ENCODE results near the gene RAE1. TPM values are rescaled to one million over a fixed set of nuclear protein-coding genes. Genes with fewer than 3 reads are reported as not detected.

The RAE1 gene
- total and polyA plus RNA-seq, 2 donors (not counting 3 experiments of a cell fraction or from before 2014, with no cell fraction given): 34.1 to 55.8 TPM

DNA sequence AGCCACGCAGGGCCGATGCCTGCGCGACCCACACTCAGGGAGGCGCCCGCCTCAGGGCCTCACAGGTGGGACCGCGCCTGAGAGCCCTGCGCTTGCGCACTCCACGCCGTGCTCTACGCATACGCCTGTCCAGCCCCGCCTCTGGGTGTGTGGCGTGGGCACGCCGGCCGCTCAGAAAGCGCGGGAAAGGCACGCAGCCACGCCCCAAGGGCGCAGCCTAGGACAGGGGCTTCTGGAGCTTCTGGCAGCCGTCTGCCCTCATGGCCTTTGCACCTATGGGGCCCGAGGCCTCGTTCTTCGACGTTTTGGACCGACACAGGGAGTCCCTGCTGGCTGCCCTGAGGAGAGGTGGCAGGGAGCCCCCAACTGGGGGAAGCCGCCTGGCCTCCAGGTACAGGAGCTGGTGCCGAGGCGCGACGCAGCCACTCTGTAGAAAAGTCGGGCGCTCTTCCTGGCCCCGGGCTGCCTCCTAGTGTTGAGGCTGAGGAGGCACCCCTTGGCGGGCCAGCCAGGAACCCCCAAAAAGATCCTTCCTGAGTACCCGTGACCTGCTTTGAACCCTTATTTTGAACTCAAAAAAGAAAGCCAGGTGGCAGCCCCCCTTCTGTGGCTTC lies 21.3 kb upstream of the RAE1 start, which contains the start of gene SPO11:
Gene SPO11, plus strand, starts transcription at position 196 of the 614 bp plus-strand sequence. Its CDS starts 65 bp downstream, at position 261.
- Histone ChIP-seq H3K4me1 (ENCODE audit: control insufficient read depth, extremely low read depth, insufficient read depth, low read length) (no peaks in the 10 kb centered on the region), H3K9ac (replicated peaks; ENCODE audit: extremely low read depth, insufficient read depth, low read length) (no peak within 1 kb of the TSS), H3K9me1 (replicated peaks; ENCODE audit: control insufficient read depth, extremely low read depth, insufficient read depth, low read length) (no peaks in the 10 kb centered on the region), H3K27me3 (ENCODE audit: control insufficient read depth in 2 of 2, insufficient read depth in 2 of 2, low read length in 2 of 2) (peaks cover 0 to 12% of the 10 kb centered on the region in 2 experiments), H3K9me3 (replicated peaks; ENCODE audit: control insufficient read depth, insufficient read depth, low read length) (no peaks in the 10 kb centered on the region), H3K27ac (ENCODE audit: insufficient read depth, low read depth, low read length) (no peak within 1 kb of the TSS), H3K79me2 (ENCODE audit: control insufficient read depth, insufficient read depth, low read length) (no peaks in the 10 kb centered on the region), H3K4me3 (replicated peaks in 1 of 3; ENCODE audit: insufficient read depth in 1 of 3, low read depth in 1 of 3, low read length in 3 of 3) (no peak within 1 kb of the TSS), H3K4me2 (ENCODE audit: insufficient read depth, low read length) (no peak within 1 kb of the TSS), H4K20me1 (replicated peaks; ENCODE audit: control insufficient read depth, extremely low read depth, insufficient read depth, low read length) (no peaks in the 10 kb centered on the region), H3K36me3 (ENCODE audit: control insufficient read depth in 2 of 2, extremely low read depth in 1 of 2, insufficient read depth in 2 of 2, low read length in 2 of 2) (no peaks in the 10 kb centered on the region), H2AFZ (ENCODE audit: low read depth, low read length) (no peak within 1 kb of the TSS)
- intact Hi-C loops (cut with micrococcal nuclease) (no loop called here), dilution Hi-C loops (cut with MboI; ENCODE audit: extremely low pct_ligation_motif_present, low sequenced_read_pairs) (no loop called here)
- CTCF ChIA-PET: interaction anchor here (0.5 kb wide), 1 partner anchor 798 kb away, joined by 5 read pairs; no protein-coding TSS in a partner anchor
- BruUV-seq (replicated peaks): no TSS peak
- POLR2A ChIA-PET: no interaction called here
- DNase-seq (ENCODE audit: low read depth, low spot score) (no peak), FAIRE-seq (no peak)
- TF ChIP-seq POLR2A (IDR thresholded peaks at IDR 0.05; ENCODE audit: low read depth, low read length): no peak
- TF ChIP-seq POLR2AphosphoS5 (IDR thresholded peaks at IDR 0.05; ENCODE audit: insufficient read depth, low read depth, low read length): no peak

DNA sequence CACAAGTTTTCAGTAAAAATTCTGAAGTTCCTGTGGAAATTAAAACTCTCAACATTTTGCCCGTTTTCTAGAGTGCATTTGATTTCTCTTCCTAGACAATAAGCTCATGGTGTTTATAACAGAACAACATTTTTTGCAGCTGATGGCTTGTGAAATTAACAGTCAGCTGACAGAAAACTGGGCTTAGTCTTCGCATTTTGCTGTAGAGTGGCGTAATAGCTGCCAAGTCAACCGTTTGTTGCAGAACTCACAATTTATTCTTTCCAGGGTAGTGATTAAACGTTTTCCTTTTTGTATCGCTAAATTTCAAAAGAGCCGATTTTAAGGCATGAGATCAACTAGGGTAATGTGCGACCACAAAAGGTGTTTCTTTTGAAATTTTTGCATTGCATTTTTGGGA lies 20.1 kb upstream of the RAE1 start:
- dilution Hi-C loops (cut with MboI; ENCODE audit: extremely low pct_ligation_motif_present, low sequenced_read_pairs): no loop called here
- TF ChIP-seq MYC (IDR thresholded peaks at IDR 0.05; ENCODE audit: low read depth, low read length) (no peak), POLR2AphosphoS5 (IDR thresholded peaks at IDR 0.05; ENCODE audit: insufficient read depth, low read depth, low read length) (no peak), FOS (IDR thresholded peaks at IDR 0.05; ENCODE audit: borderline replicate concordance, insufficient read depth, low read length) (no peak), EZH2 (IDR thresholded peaks at IDR 0.05; ENCODE audit: borderline replicate concordance, low read depth, low read length, severe bottlenecking) (no peak), JUN (IDR thresholded peaks at IDR 0.05; ENCODE audit: borderline replicate concordance, insufficient read depth, insufficient read length, low read depth) (no peak), POLR2A (IDR thresholded peaks at IDR 0.05; ENCODE audit: low read depth, low read length) (no peak), GATA2 (IDR thresholded peaks at IDR 0.05; ENCODE audit: insufficient read depth, insufficient read length, low read depth, low read length) (no peak)
- TF ChIP-seq, protein P1, sequence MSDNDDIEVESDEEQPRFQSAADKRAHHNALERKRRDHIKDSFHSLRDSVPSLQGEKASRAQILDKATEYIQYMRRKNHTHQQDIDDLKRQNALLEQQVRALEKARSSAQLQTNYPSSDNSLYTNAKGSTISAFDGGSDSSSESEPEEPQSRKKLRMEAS (IDR thresholded peaks at IDR 0.05; ENCODE audit: insufficient read depth, insufficient read length): no peak
- TF ChIP-seq, protein P2, sequence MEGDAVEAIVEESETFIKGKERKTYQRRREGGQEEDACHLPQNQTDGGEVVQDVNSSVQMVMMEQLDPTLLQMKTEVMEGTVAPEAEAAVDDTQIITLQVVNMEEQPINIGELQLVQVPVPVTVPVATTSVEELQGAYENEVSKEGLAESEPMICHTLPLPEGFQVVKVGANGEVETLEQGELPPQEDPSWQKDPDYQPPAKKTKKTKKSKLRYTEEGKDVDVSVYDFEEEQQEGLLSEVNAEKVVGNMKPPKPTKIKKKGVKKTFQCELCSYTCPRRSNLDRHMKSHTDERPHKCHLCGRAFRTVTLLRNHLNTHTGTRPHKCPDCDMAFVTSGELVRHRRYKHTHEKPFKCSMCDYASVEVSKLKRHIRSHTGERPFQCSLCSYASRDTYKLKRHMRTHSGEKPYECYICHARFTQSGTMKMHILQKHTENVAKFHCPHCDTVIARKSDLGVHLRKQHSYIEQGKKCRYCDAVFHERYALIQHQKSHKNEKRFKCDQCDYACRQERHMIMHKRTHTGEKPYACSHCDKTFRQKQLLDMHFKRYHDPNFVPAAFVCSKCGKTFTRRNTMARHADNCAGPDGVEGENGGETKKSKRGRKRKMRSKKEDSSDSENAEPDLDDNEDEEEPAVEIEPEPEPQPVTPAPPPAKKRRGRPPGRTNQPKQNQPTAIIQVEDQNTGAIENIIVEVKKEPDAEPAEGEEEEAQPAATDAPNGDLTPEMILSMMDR (IDR thresholded peaks at IDR 0.05; ENCODE audit: extremely low read depth in 1 of 2, insufficient read depth in 1 of 2, low read depth in 1 of 2, low read length in 2 of 2): no peak
- H3K79me2 ChIP-seq (ENCODE audit: control insufficient read depth, insufficient read depth, low read length): no peaks in the 10 kb centered on the region
- no peaks in the 10 kb centered on the region for H3K36me3 ChIP-seq (ENCODE audit: control insufficient read depth in 2 of 2, extremely low read depth in 1 of 2, insufficient read depth in 2 of 2, low read length in 2 of 2)
- no peaks in the 10 kb centered on the region for H3K9me1 ChIP-seq (replicated peaks; ENCODE audit: control insufficient read depth, extremely low read depth, insufficient read depth, low read length)
- H2AFZ ChIP-seq (ENCODE audit: low read depth, low read length): no peak overlapping the region
- H3K4me3 ChIP-seq (replicated peaks in 1 of 3; ENCODE audit: insufficient read depth in 1 of 3, low read depth in 1 of 3, low read length in 3 of 3): no peak overlapping the region
- ChIA-PET CTCF (no interaction called here), POLR2A (no interaction called here)
- BruUV-seq (replicated peaks): no TSS peak
- H3K4me1 ChIP-seq (ENCODE audit: control insufficient read depth, extremely low read depth, insufficient read depth, low read length): no peaks in the 10 kb centered on the region
- no peaks in the 10 kb centered on the region for H4K20me1 ChIP-seq (replicated peaks; ENCODE audit: control insufficient read depth, extremely low read depth, insufficient read depth, low read length)
- no peak for FAIRE-seq
- intact Hi-C loops (cut with micrococcal nuclease): no loop called here
- no peak overlapping the region for H3K4me2 ChIP-seq (ENCODE audit: insufficient read depth, low read length)
- H3K27me3 ChIP-seq (ENCODE audit: control insufficient read depth in 2 of 2, insufficient read depth in 2 of 2, low read length in 2 of 2): peaks cover 0 to 12% of the 10 kb centered on the region in 2 experiments
- DNase-seq (ENCODE audit: low read depth, low spot score): no peak
- H3K9me3 ChIP-seq (replicated peaks; ENCODE audit: control insufficient read depth, insufficient read depth, low read length): no peaks in the 10 kb centered on the region
- H3K27ac ChIP-seq (ENCODE audit: insufficient read depth, low read depth, low read length): no peak overlapping the region
- H3K9ac ChIP-seq (replicated peaks; ENCODE audit: extremely low read depth, insufficient read depth, low read length): no peak overlapping the region
